GM18511 (cell line): Measurements from ENCODE around the gene BAHCC1.

Source experiments
- ATAC-seq: cut with Tn5 transposase; IDR thresholded peaks from one replicate; pipeline ENCODE4 v1.9.1; 2021; ENCODE audit warnings: mild to moderate bottlenecking, moderate library complexity; ENCODE audit not compliant: unreplicated experiment

BAHCC1 gene

GRCh38 chr17:81511804-81512561 is 116.7 kb downstream of the BAHCC1 start:
- ATAC-seq: no peak

DNA sequence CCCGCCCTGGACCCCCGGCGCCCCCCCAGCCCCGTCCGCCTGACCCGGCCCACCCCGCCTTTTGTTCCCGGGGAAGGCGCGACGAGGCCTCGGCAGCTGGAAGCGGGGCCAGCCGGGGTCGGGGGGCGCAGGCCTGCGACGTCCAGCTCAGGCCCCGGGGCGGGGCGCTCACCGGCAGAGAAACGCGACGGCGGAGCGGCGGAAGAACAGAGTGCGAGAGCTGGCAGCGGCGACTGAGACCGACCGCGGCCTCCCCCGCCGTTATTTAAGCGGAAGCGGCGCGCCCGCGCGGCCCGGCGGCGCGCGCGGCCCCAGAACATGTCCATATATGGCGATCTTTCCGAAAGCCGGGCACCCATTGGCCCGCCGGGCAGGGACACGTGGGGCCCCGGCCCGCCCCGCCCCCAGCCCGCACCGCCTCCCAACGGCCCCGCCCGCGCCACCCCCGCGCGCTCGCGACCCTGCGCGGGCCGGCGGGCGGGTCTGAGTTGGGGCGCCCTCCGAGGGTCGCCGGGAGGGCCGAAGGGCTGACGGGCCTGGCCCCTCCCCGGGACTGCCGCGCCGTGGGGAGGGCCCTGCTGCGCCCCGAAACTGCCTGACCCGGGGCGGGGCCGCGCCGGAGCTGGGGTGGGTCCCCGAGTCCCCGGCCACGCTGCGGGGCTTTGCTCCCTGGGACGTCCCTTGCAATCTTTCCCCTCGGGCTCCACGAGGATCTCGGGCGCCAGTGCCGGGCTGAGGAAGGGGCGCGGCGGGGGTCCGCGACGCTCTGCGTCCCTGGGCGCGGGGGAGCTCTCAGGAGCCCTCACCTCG is 117.5 kb downstream of the BAHCC1 start, which contains the start of gene ACTG1:
Gene ACTG1 (minus strand): TSS at position 238 of the 810 bp plus-strand sequence. CDS start 445 bp downstream, outside the sequence.
- no peak for ATAC-seq

DNA sequence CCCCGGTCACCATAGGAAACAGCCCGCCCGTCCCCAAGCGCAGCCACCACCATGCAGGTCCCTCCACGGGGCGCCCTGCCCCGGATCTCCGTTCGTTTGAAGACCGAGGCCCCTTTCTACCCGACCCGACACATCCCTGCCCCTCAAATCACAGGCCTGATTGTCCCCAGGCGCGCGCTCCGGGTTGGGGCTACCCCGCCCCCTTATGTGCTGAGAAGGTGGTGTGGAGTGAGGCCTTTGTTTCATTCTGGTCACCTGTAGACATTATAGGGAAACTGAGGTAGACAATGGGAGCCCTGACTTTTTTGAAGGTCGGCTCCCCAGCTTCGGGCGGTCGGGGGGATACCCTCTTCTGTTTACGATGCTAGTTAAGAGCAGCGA is 118.1 kb downstream of the BAHCC1 start:
- no peak for ATAC-seq

- no peak for ATAC-seq
Observed at GRCh38 chr17:81513753-81514488, 118.7 kb downstream of the BAHCC1 start.

GRCh38 chr17:81514489-81514738 is 119.2 kb downstream of the BAHCC1 start:
- ATAC-seq: no peak

GRCh38 chr17:81514739-81515529 is 119.7 kb downstream of the BAHCC1 start:
- ATAC-seq: no peak

GRCh38 chr17:81515530-81516041 is 120.3 kb downstream of the BAHCC1 start:
- ATAC-seq: no peak
